SU-DHL-6 (cell line): ENCODE data around the gene HOXB5.

Source experiments
- H2AFZ ChIP-seq: fragments of 200-600 bp; sonication (generic); 2 replicates; pipeline ENCODE4 v1.6.1; 2014; ENCODE audit warnings: low read depth, mild to moderate bottlenecking, moderate library complexity, mixed read lengths, antibody characterized with exemption, low read length; ENCODE audit not compliant: severe bottlenecking
- H3F3A ChIP-seq: fragments of 200-600 bp; shearing (Covaris generic); 2 replicates; pipeline ENCODE4 v1.6.0; 2016; ENCODE audit warnings: antibody characterized with exemption, mild to moderate bottlenecking; ENCODE audit not compliant: insufficient read depth
- H3K27ac ChIP-seq: fragments of 200-600 bp; sonication (generic); 2 replicates; pipeline ENCODE4 v1.5.1; 2016; ENCODE audit warnings: low read depth, mild to moderate bottlenecking, low read length, moderate library complexity, mixed read lengths
- H3K27me3 ChIP-seq: fragments of 200-600 bp; sonication (generic), shearing (Covaris generic); 2 replicates; pipeline ENCODE4 v1.6.0; 2014; ENCODE audit warnings: mild to moderate bottlenecking, low read length
- H3K36me3 ChIP-seq: fragments of 200-600 bp; sonication (generic); 2 replicates; pipeline ENCODE4 v1.6.1; 2014; ENCODE audit warnings: mild to moderate bottlenecking, low read length, mixed read lengths
- H3K4me2 ChIP-seq: fragments of 300-600, 200-600 bp; shearing (Covaris generic), sonication (generic); 2 replicates; pipeline ENCODE4 v1.6.0; 2014; ENCODE audit warnings: low read length, low read depth, mild to moderate bottlenecking; ENCODE audit not compliant: poor library complexity, severe bottlenecking
- H3K4me3 ChIP-seq: fragments of 200-600 bp; sonication (generic); 2 replicates; pipeline ENCODE4 v1.5.1; 2014; ENCODE audit warnings: antibody characterized with exemption, low read length, mild to moderate bottlenecking, mixed read lengths; ENCODE audit not compliant: insufficient read depth, poor library complexity, severe bottlenecking
- H3K79me2 ChIP-seq: fragments of 200-600 bp; sonication (generic); 2 replicates; pipeline ENCODE4 v1.6.1; 2014; ENCODE audit warnings: mild to moderate bottlenecking, low read length, moderate library complexity; ENCODE audit not compliant: insufficient read depth
- H3K9ac ChIP-seq: fragments of 200-600 bp; sonication (generic); 2 replicates; pipeline ENCODE4 v1.7.0; 2014; ENCODE audit warnings: mild to moderate bottlenecking, low read length
- H3K9me2 ChIP-seq: fragments of 200-600 bp; sonication (generic); replicated peaks from 2 replicates; pipeline ENCODE4 v1.6.1; 2014; ENCODE audit warnings: low read length; ENCODE audit not compliant: insufficient read depth
- H3K9me3 ChIP-seq: fragments of 200-600 bp; sonication (generic); 2 replicates; pipeline ENCODE4 v1.6.1; 2014; ENCODE audit warnings: low read length, mixed read lengths; ENCODE audit not compliant: insufficient read depth
- H4K20me1 ChIP-seq: fragments of 200-600 bp; sonication (generic); 2 replicates; pipeline ENCODE4 v1.6.1; 2014; ENCODE audit warnings: low read depth, mild to moderate bottlenecking, antibody characterized with exemption, low read length, moderate library complexity, mixed read lengths
- EZH2phosphoT487 ChIP-seq: fragments of 200-600 bp; sonication (generic), shearing (Covaris generic); conservative IDR thresholded peaks from 2 replicates; pipeline ENCODE4 v1.6.1; 2018; ENCODE audit warnings: mild to moderate bottlenecking, antibody characterized with exemption, low read length, moderate library complexity, mixed read lengths
- TF ChIP-seq, protein P1 (sequence below): fragments of 200-600 bp; sonication (generic); IDR thresholded peaks from one replicate; pipeline ENCODE4 v1.5.1; 2017; ENCODE audit warnings: antibody characterized with exemption, mild to moderate bottlenecking, low read length, moderate library complexity; ENCODE audit not compliant: insufficient read depth, poor library complexity, severe bottlenecking

HOXB5 gene

GRCh38 chr17:48543854-48544348, 49.7 kb downstream of the HOXB5 start:
- H3K27me3 ChIP-seq = no peaks in the 10 kb centered on the region
- no peaks in the 10 kb centered on the region for H3F3A ChIP-seq
- no peaks in the 10 kb centered on the region for H3K9me2 ChIP-seq
- no peak for TF ChIP-seq EZH2phosphoT487
- TF ChIP-seq, protein P1, sequence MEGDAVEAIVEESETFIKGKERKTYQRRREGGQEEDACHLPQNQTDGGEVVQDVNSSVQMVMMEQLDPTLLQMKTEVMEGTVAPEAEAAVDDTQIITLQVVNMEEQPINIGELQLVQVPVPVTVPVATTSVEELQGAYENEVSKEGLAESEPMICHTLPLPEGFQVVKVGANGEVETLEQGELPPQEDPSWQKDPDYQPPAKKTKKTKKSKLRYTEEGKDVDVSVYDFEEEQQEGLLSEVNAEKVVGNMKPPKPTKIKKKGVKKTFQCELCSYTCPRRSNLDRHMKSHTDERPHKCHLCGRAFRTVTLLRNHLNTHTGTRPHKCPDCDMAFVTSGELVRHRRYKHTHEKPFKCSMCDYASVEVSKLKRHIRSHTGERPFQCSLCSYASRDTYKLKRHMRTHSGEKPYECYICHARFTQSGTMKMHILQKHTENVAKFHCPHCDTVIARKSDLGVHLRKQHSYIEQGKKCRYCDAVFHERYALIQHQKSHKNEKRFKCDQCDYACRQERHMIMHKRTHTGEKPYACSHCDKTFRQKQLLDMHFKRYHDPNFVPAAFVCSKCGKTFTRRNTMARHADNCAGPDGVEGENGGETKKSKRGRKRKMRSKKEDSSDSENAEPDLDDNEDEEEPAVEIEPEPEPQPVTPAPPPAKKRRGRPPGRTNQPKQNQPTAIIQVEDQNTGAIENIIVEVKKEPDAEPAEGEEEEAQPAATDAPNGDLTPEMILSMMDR = no peak
- no peak overlapping the region for H3K4me3 ChIP-seq
- H3K9me3 ChIP-seq = no peaks in the 10 kb centered on the region
- no peak overlapping the region for H3K4me2 ChIP-seq
- no peaks in the 10 kb centered on the region for H3K79me2 ChIP-seq
- H3K27ac ChIP-seq = no peak overlapping the region
- no peaks in the 10 kb centered on the region for H3K36me3 ChIP-seq
- no peaks in the 10 kb centered on the region for H4K20me1 ChIP-seq
- H3K9ac ChIP-seq = no peak overlapping the region
- no peak overlapping the region for H2AFZ ChIP-seq

DNA sequence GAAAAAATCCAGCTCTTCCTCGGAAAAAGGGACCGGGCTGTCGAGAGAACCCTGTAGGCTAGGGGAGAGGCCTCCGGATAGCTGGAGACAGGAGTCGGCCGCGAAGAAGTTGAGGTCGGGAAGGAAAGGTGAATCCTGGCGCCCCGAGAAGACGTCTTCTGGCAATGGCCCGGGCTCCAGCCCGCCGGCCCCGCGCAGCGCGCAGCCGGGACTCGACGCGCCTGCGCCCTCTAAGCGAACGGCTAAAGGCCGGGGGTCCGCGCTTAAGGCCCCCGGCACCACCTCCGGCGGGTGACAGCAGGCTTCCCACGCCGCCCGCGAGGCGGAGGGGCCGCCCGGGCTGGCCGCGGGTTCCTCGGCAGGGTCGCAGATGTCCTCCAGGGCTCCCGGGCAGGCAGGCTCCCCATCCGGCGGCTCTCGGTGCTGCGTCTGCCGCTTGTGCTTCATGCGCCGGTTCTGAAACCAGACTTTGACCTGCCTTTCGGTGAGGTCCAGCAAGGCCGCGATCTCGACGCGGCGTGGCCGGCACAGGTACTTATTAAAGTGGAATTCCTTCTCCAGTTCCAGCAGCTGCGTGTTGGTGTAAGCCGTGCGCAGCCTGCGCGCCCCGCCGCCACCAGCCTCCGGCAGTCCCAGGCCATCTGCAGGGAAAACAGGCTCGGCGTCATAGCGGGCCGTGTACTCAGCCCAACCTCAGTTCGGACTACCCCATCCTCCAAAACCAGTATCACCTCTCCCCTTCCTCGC, 50.3 kb downstream of the HOXB5 start:
- TF ChIP-seq, protein P1 = no peak
- TF ChIP-seq EZH2phosphoT487 = no peak
- no peak overlapping the region for H3K9ac ChIP-seq
- H3K27ac ChIP-seq = no peak overlapping the region
- H3K36me3 ChIP-seq = no peaks in the 10 kb centered on the region
- H3K4me3 ChIP-seq = no peak overlapping the region
- no peaks in the 10 kb centered on the region for H3K79me2 ChIP-seq
- no peak overlapping the region for H3K4me2 ChIP-seq
- no peaks in the 10 kb centered on the region for H3K27me3 ChIP-seq
- H3F3A ChIP-seq = no peaks in the 10 kb centered on the region
- H3K9me2 ChIP-seq = no peaks in the 10 kb centered on the region
- no peaks in the 10 kb centered on the region for H4K20me1 ChIP-seq
- H3K9me3 ChIP-seq = no peaks in the 10 kb centered on the region
- H2AFZ ChIP-seq = no peak overlapping the region

GRCh38 chr17:48542698-48543106, 50.9 kb downstream of the HOXB5 start:
- no peak overlapping the region for H3K9ac ChIP-seq
- H3K9me2 ChIP-seq = no peaks in the 10 kb centered on the region
- H3K79me2 ChIP-seq = no peaks in the 10 kb centered on the region
- no peak overlapping the region for H2AFZ ChIP-seq
- H4K20me1 ChIP-seq = no peaks in the 10 kb centered on the region
- H3K27me3 ChIP-seq = no peaks in the 10 kb centered on the region
- TF ChIP-seq, protein P1 = no peak
- no peak for TF ChIP-seq EZH2phosphoT487
- H3K36me3 ChIP-seq = no peaks in the 10 kb centered on the region
- H3K27ac ChIP-seq = no peak overlapping the region
- no peak overlapping the region for H3K4me2 ChIP-seq
- no peaks in the 10 kb centered on the region for H3K9me3 ChIP-seq
- no peaks in the 10 kb centered on the region for H3F3A ChIP-seq
- no peak overlapping the region for H3K4me3 ChIP-seq
